Measurements from ENCODE around the gene FUT9.
"Not testable (repeated sequence)": the region's sequence is repeated elsewhere in the genome, so short reads cannot be mapped to it uniquely, and the experiment has no call there.

Gene FUT9

DNA sequence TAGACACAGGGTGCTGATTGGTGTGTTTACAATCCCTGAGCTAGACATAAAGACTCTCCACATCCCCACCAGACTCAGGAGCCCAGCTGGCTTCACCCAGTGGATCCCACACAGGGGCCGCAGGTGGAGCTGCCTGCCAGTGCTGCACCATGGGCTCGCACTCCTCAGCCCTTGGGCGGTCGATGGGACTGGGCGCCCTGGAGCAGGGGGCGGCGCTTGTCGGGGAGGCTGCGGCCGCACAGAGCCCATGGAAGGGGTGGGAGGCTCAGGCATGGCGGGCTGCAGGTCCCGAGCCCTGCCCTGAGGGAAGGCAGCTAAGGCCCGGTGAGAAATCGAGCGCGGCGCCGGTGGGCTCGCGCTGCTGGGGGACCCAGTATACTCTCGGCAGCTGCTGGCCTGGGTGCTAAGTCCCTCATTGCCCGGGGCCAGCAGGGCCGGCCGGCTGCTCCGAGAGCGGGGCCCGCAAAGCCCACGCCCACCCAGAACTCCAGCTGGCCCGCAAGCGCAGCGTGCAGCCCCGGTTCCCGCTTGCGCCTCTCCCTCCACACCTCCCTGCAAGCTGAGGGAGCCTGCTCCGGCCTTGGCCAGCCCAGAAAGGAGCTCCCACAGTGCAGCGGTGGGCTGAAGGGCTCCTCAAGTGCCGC, 245.1 kb downstream of the FUT9 start:
- not testable (repeated sequence) for ATAC-seq (replicated peaks; ENCODE audit: extremely low read depth, poor library complexity, severe bottlenecking); DNase-seq (ENCODE audit: low spot score in 2 of 2); H3K4me1 Mint-ChIP-seq; H3K27ac Mint-ChIP-seq (ENCODE audit: low read depth); H3K4me3 Mint-ChIP-seq; H3K9me3 Mint-ChIP-seq; H3K36me3 Mint-ChIP-seq (ENCODE audit: insufficient read depth)
- H3K27me3 Mint-ChIP-seq = peaks cover 34% of the 10 kb centered on the region

Measured in central memory CD8-positive, alpha-beta T cell (primary cell).